ENCODE results near the gene NOX3. TPM values are rescaled to one million over a fixed set of nuclear protein-coding genes. Genes with fewer than 3 reads are reported as not detected.

Gene NOX3
- total and polyA plus RNA-seq, 2 donors (not counting 3 experiments of a cell fraction or from before 2014, with no cell fraction given): not detected

GRCh38 chr6:155502393-155502792, 46.8 kb upstream of the NOX3 start:
- Histone ChIP-seq H3K4me2 (ENCODE audit: insufficient read depth, low read length) (no peak overlapping the region), H3K36me3 (ENCODE audit: control insufficient read depth in 2 of 2, extremely low read depth in 1 of 2, insufficient read depth in 2 of 2, low read length in 2 of 2) (no peaks in the 10 kb centered on the region), H2AFZ (ENCODE audit: low read depth, low read length) (no peak overlapping the region), H3K4me1 (ENCODE audit: control insufficient read depth, extremely low read depth, insufficient read depth, low read length) (no peaks in the 10 kb centered on the region), H3K27ac (ENCODE audit: insufficient read depth, low read depth, low read length) (no peak overlapping the region), H3K9me3 (replicated peaks; ENCODE audit: control insufficient read depth, insufficient read depth, low read length) (no peaks in the 10 kb centered on the region), H3K9ac (replicated peaks; ENCODE audit: extremely low read depth, insufficient read depth, low read length) (no peak overlapping the region), H3K4me3 (replicated peaks in 1 of 3; ENCODE audit: insufficient read depth in 1 of 3, low read depth in 1 of 3, low read length in 3 of 3) (no peak overlapping the region), H3K27me3 (ENCODE audit: control insufficient read depth in 2 of 2, insufficient read depth in 2 of 2, low read length in 2 of 2) (no peaks in the 10 kb centered on the region), H3K79me2 (ENCODE audit: control insufficient read depth, insufficient read depth, low read length) (no peaks in the 10 kb centered on the region), H4K20me1 (replicated peaks; ENCODE audit: control insufficient read depth, extremely low read depth, insufficient read depth, low read length) (no peaks in the 10 kb centered on the region), H3K9me1 (replicated peaks; ENCODE audit: control insufficient read depth, extremely low read depth, insufficient read depth, low read length) (no peaks in the 10 kb centered on the region)
- CTCF ChIA-PET: no interaction called here
- no TSS peak for BruUV-seq (replicated peaks)
- TF ChIP-seq POLR2A (IDR thresholded peaks at IDR 0.05; ENCODE audit: low read depth, low read length): no peak
- no peak for TF ChIP-seq CTCF (IDR thresholded peaks at IDR 0.05; ENCODE audit: extremely low read depth in 1 of 2, insufficient read depth in 1 of 2, low read depth in 1 of 2, low read length in 2 of 2)
- TF ChIP-seq EZH2 (IDR thresholded peaks at IDR 0.05; ENCODE audit: borderline replicate concordance, low read depth, low read length, severe bottlenecking): no peak
- no peak for TF ChIP-seq POLR2AphosphoS5 (IDR thresholded peaks at IDR 0.05; ENCODE audit: insufficient read depth, low read depth, low read length)
- no peak for TF ChIP-seq MYC (IDR thresholded peaks at IDR 0.05; ENCODE audit: low read depth, low read length)
- TF ChIP-seq GATA2 (IDR thresholded peaks at IDR 0.05; ENCODE audit: insufficient read depth, insufficient read length, low read depth, low read length): no peak
- TF ChIP-seq JUN (IDR thresholded peaks at IDR 0.05; ENCODE audit: borderline replicate concordance, insufficient read depth, insufficient read length, low read depth): no peak
- TF ChIP-seq MAX (IDR thresholded peaks at IDR 0.05; ENCODE audit: insufficient read depth, insufficient read length): no peak
- no peak for TF ChIP-seq FOS (IDR thresholded peaks at IDR 0.05; ENCODE audit: borderline replicate concordance, insufficient read depth, low read length)
- POLR2A ChIA-PET: no interaction called here
- no peak for DNase-seq (ENCODE audit: low read depth, low spot score)
- dilution Hi-C loops (cut with MboI; ENCODE audit: extremely low pct_ligation_motif_present, low sequenced_read_pairs) (no loop called here), intact Hi-C loops (cut with micrococcal nuclease) (no loop called here)
- no peak for FAIRE-seq

Measured in endothelial cell of umbilical vein (primary cell).